Tibial nerve (tissue), 4 donors: ENCODE results near the gene HIBADH. TPM values are rescaled to one million over a fixed set of nuclear protein-coding genes. Genes with fewer than 3 reads are reported as not detected.

Source experiments
- DNase-seq, 2 donors: peaks; one replicate each; pipeline ENCODE4 v3.0.0-alpha.2; 2019; ENCODE audit warnings: low spot score in 2 of 2
- H3K27ac ChIP-seq, 4 donors: fragments of 200-600 bp; sonication (generic) in 3 of 4; one replicate each; pipeline ENCODE4 v1.5.1; 2017 to 2019; ENCODE audit warnings: mild to moderate bottlenecking in 1 of 4
- H3K27me3 ChIP-seq, 2 donors: fragments of 200-600 bp; sonication (generic) in 1 of 2; one replicate each; pipeline versions ENCODE4 v1.5.1 to v1.6.0; 2017 to 2019
- H3K36me3 ChIP-seq, 3 donors: fragments of 200-600 bp; sonication (generic); one replicate each; pipeline ENCODE4 v1.5.1; 2018 to 2019
- H3K4me1 ChIP-seq, 4 donors: fragments of 200-600 bp; sonication (generic) in 3 of 4; one replicate each; pipeline ENCODE4 v1.5.1; 2017 to 2019
- H3K4me3 ChIP-seq, 4 donors: fragments of 200-600 bp; sonication (generic) in 3 of 4; one replicate each; pipeline ENCODE4 v1.5.1; 2017 to 2019; ENCODE audit warnings: mild to moderate bottlenecking in 1 of 4, moderate library complexity in 1 of 4
- H3K9me3 ChIP-seq, 4 donors: fragments of 200-600 bp; sonication (generic) in 3 of 4; one replicate each; pipeline ENCODE4 v1.5.1; 2017 to 2019
- CTCF ChIP-seq, 5 experiments: fragments of 200-600 bp in 3 of 5; fragments of 450-650 bp in 2 of 5; sonication (generic) in 3 of 5; IDR thresholded peaks; one replicate each; pipeline ENCODE4 v1.5.1; 2016 to 2019; ENCODE audit warnings: antibody characterized with exemption in 5 of 5, mild to moderate bottlenecking in 3 of 5, moderate library complexity in 2 of 5
- EP300 ChIP-seq, 2 donors: sonication (generic); formaldehyde crosslinking; IDR thresholded peaks; one replicate each; pipeline ENCODE4 v1.6.1; 2017; ENCODE audit warnings: antibody characterized with exemption in 2 of 2, mild to moderate bottlenecking in 1 of 2
- POLR2A ChIP-seq, 2 donors: fragments of 450-650 bp; IDR thresholded peaks; one replicate each; pipeline ENCODE4 v1.6.1; 2017; ENCODE audit warnings: antibody characterized with exemption in 2 of 2, mild to moderate bottlenecking in 2 of 2, moderate library complexity in 2 of 2
- WGBS, 2 donors: methylation state at CpG; one replicate each; pipeline ENCODE4 v1.1.5; 2018; 5-methylcytosine and 5-hydroxymethylcytosine counted together
- total RNA-seq, 4 donors: library from RNA; depleted of rRNA; stranded (reverse); fragments of >200 nt; gene quantifications; one replicate each; pipeline ENCODE4 v1.1.0, GENCODE V29; 2016

Gene HIBADH
- total RNA-seq, 4 donors from 2014 or later = 36.6 to 44.0 (median 41.7) TPM

- no peaks in the 10 kb centered on the region for H3K4me1 ChIP-seq
- H3K36me3 ChIP-seq = no peaks in the 10 kb centered on the region
- DNase-seq = no peak
- H3K27ac ChIP-seq = no peak overlapping the region
- no peak for TF ChIP-seq POLR2A (IDR thresholded peaks at IDR 0.05)
- TF ChIP-seq CTCF (IDR thresholded peaks at IDR 0.05) = no peak
- no peak for TF ChIP-seq EP300 (IDR thresholded peaks at IDR 0.05)
- H3K9me3 ChIP-seq = no peaks in the 10 kb centered on the region
- H3K4me3 ChIP-seq = no peak overlapping the region
- H3K27me3 ChIP-seq = no peaks in the 10 kb centered on the region
Observed at GRCh38 chr7:27478556-27478955, 184.1 kb downstream of the HIBADH start.

- Histone ChIP-seq H3K4me1 (no peaks in the 10 kb centered on the region), H3K4me3 (no peak overlapping the region), H3K9me3 (no peaks in the 10 kb centered on the region), H3K36me3 (no peaks in the 10 kb centered on the region), H3K27ac (no peak overlapping the region), H3K27me3 (no peaks in the 10 kb centered on the region)
- no peak for DNase-seq
- 38 to 45% methylated on average over 1 of the region's 1 CpG for WGBS, 2 donors
- no peak for TF ChIP-seq CTCF (IDR thresholded peaks at IDR 0.05)
- no peak for TF ChIP-seq POLR2A (IDR thresholded peaks at IDR 0.05)
- no peak for TF ChIP-seq EP300 (IDR thresholded peaks at IDR 0.05)
Observed at GRCh38 chr7:27478084-27478483, 184.6 kb downstream of the HIBADH start.

- WGBS, 2 donors = 24 to 54% methylated on average over 2 of the region's 2 CpGs
- Histone ChIP-seq H3K27ac (no peak overlapping the region), H3K4me1 (no peaks in the 10 kb centered on the region)
Observed at GRCh38 chr7:27476493-27476892, 186.2 kb downstream of the HIBADH start.

More at GRCh38 chr7:27476493-27476892, 186.2 kb downstream of the HIBADH start:
- Histone ChIP-seq H3K9me3 (no peaks in the 10 kb centered on the region), H3K4me3 (no peak overlapping the region), H3K27me3 (no peaks in the 10 kb centered on the region), H3K36me3 (no peaks in the 10 kb centered on the region)
- TF ChIP-seq POLR2A (IDR thresholded peaks at IDR 0.05) (no peak), EP300 (IDR thresholded peaks at IDR 0.05) (no peak), CTCF (IDR thresholded peaks at IDR 0.05) (no peak)
- DNase-seq = no peak

Other genes starting within 250 kb of the HIBADH start
- 10 to 100 TPM; 52.8 to 89.6 (median 71.8) TPM for gene TAX1BP1, start 77.3 kb upstream of the HIBADH start, total RNA-seq